Left lobe of liver (tissue), 2 donors: Measurements from ENCODE around the gene RNU1-1. TPM values are rescaled to one million over a fixed set of nuclear protein-coding genes. Genes with fewer than 3 reads are reported as not detected.
"Not testable (repeated sequence)": the region's sequence is repeated elsewhere in the genome, so short reads cannot be mapped to it uniquely, and the experiment has no call there.

Experiments
- ATAC-seq: fragments of 200-7000 bp; cut with Tn5 transposase; one replicate; pipeline ENCODE4 v1.9.1; 2020; ENCODE audit warnings: mild to moderate bottlenecking, moderate library complexity
- DNase-seq: peaks from one replicate; pipeline ENCODE4 v3.0.0-alpha.2; 2020; ENCODE audit warnings: low spot score
- total RNA-seq: library from RNA; stranded (reverse); gene quantifications from one replicate; pipeline ENCODE4 v1.2.1, GENCODE V29; 2021
- donor health status: DM: no; HTN: no; CAD: no; lungs with moderate emphysema.
- donor health status: DM: no; HTN: yes; CAD: no.

The RNU1-1 gene
- total RNA-seq, 1 donor from 2014 or later, result 1,159 TPM

DNA sequence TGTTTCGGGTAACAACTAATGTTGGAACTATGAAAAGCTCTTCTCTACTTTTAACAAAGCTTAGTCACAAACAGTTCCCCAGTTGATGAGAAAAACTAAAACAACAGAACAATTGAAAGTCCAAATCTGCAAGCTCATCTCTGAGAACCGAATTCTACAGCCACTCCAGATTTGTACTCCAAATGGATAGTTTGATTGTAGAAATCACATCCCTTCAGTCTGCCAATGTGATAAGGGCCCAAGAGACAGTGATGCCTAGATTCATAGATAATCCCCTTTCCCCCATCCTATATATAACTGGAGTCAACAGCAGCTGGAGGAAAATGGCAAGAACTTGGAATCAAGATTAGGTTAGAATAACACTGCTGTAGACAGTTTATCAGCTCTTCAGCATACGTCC, 14.3 kb upstream of the RNU1-1 start:
- DNase-seq, result not testable (repeated sequence)

DNA sequence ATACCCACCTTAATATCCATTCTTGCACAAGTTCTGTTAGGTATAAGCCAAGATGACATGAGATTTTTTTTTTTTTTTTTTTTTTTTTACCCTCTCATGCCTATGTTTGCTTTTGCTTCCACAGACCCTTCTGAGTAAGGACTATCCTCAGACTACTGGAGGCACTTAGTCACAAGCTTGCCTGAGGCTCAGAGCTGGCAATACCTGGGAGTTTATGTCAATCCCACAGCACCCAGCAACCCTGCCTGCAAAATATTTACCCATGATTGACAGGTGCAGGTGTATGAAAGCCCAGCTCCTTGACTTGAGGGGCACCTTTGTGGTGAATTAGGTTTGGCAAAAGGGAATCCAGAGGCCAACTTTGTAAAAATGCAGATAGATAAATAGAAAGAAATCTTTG, 11.7 kb upstream of the RNU1-1 start:
- not testable (repeated sequence) for DNase-seq

More for the DNA sequence above, 14.3 kb upstream of the RNU1-1 start:
- not testable (repeated sequence) for ATAC-seq

DNA sequence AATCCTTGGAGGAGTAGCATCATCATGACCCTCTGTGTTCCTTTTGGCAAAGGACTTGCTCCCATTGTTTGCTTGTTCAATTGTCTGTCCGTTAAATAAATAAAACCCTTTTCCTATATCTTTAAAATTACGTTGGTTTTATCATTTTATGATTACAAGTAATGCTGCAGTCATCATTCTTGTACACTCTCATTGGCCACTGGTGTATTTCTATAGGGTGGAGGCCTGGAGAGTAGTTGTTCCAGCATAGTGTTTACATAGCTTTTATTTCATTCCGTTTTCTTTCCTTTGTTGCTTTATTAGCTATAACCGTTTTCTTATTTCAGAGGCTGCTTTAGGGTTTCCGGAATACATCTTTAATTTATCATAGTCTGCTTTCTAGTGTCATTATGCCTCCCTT, 7.6 kb upstream of the RNU1-1 start:
- DNase-seq, ATAC-seq: not testable (repeated sequence)

More for the DNA sequence above, 11.7 kb upstream of the RNU1-1 start:
- ATAC-seq, result not testable (repeated sequence)

DNA sequence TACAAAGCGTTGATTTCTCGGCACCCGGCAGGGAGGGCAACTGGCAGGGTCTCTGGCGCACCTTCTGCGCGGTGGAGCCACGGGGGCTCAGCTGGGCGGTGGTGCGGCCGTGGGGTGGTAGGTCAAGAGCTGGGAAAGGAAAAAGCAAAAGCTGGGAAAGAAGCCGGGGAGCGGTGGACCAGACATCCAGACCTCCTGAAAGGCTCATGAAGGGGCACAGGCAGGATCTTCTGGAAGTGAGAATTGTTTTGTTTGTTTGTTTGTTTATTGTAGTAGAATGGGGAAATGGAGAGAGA, 7.2 kb upstream of the RNU1-1 start:
- ATAC-seq (no peak), DNase-seq (no peak)

DNA sequence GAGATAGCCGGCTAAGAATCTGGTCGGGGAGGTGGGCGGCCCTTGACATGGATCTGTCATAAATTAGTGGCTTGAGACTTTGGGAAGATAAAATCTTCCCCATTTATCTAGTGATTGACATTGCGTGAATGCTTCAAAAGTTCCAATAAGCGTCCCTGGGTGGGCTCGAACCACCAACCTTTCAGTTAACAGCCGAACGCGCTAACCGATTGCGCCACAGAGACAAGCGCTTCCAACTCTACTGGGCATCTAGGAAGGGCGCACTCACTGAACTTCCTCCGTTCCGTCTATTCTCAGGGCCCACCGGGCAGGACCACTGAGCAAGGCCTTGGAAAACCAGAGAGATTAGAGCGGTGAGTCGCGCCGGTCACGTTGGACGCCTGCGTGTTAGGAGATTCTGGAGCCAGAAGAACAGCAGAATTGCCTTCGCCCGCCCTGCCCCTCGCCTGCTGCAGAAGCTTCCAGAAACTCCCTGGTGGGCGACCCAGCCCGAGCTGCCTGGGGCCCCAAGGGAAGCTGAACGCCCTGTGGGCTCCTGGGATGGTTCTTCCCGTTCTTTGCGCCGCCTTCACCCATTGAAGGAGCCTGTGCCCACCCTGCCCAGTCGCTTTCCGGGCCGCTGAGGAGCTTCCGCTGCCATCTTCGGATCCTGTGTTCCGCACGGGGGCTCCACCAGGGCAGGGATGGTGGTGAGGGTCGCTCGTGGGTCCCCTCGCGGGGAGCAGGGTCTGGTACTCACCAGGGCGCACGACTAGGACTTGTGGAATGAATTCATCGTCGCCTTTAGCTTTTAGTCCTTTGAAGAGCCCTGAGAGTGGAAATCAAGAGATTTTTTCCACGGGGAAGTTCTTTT, 6.6 kb upstream of the RNU1-1 start:
- DNase-seq, ATAC-seq: not testable (repeated sequence)

DNA sequence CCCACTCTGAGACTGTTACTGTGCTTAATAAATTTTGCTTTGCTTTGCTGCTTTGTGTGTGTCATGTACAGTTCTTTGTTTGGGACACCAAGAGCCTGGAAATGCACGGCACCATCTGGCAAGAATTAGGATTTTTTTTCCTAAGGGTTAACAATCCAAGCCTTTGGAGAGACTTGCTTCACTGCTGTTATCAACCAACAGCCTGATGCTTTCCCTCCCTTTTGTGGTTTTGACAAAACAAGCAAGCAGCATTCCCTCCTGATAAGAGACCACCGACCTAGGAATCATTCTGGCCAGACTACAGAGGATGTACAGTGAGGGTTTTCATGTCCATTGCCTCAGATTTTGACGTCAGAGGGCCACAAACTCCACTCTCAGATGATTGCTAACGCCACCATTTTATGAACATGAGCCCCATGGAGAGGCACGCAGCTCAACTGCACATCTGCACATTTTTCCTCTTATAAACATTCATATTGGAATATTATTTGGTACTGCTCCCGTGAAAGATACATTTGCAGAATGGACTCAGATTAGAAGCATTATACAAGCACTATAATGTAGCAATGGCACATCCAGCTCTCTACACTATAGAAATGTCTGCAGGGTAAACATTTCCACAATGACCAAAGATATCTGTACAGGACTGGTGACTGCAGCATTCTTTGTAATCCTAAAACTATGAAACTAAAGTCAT, 5.3 kb upstream of the RNU1-1 start:
- DNase-seq, ATAC-seq: not testable (repeated sequence)

DNA sequence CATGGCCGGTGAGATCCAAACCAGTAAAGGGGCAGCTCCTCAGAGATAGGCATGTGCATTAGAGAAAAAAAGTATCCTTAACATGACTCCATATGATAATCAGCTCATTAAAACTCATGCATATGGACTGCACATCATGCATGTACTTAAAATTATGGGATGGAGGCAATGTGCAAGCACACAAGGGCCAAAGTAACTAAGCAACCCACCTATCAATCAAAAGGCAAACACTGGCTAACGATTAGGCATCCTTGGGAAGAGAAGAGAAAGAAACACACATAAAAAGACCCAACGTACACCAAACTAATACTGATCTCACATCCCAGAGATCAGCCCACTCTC, 4.8 kb upstream of the RNU1-1 start:
- not testable (repeated sequence) for DNase-seq, ATAC-seq

DNA sequence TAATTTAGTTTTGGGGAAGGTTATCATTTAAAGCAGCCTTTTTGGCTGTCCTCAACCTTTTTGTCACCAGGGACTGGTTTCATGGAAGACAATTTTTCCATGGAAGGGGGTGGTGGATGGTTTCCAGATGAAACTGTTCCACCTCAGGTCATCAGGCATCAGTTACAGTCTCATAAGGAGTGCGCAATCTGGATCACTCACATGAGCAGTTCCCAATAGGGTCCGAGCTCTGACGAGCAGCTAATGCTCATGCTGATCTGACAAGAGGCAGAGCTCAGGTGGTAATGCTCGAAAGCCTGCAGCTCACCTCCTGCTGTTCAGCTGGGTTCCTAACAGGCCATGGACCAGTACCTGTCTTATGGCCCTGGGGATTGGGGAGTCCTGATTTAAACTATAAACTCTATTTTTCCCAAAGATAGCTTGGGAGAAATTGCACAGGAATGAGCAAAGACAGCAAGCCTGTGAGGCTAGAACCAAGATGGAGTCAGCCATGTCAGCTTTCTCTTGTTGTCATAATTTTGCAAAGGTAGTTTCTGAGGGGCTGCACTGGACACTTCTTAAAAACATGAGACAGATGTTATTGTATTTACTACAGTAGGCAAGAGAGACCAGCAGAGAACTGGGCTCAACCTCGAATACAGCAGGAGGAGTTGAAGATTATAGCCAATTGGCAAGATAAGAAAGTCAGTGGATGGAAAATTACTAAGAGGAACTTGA, 2.8 kb upstream of the RNU1-1 start:
- not testable (repeated sequence) for DNase-seq, ATAC-seq

DNA sequence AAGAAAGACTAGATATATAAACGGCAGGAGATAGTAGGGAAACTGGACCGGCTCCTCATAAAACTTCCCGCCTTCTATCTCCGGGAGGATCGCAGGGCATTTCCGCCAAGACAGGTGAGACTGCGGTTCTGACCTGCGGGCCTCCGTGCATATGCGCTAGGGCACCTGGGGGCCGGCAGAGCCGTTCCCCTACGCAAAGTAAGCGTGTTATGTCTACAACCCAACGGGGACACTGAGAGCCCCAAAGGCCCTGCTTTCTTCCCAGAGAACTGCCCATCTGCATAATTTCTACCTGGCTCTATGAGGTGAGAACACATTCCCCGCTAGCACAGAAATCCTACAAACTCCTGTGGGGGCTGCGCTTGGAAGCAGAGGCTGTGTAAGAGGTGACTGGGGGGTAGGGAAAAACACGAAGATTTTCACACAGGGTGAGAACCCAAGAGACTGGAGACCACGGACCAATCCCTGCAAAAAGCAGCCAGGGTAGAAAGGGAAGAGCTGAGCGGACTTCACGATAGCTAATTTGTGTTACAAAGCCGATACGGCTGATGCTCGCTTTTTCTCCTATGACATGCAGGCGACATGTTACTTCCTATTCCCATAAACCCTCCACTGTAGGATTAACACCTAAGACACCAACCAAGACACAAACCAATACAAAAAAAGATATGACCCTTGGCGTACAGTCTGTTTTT, 526 bp downstream of the RNU1-1 start:
- DNase-seq, result peak; percentile 59

DNA sequence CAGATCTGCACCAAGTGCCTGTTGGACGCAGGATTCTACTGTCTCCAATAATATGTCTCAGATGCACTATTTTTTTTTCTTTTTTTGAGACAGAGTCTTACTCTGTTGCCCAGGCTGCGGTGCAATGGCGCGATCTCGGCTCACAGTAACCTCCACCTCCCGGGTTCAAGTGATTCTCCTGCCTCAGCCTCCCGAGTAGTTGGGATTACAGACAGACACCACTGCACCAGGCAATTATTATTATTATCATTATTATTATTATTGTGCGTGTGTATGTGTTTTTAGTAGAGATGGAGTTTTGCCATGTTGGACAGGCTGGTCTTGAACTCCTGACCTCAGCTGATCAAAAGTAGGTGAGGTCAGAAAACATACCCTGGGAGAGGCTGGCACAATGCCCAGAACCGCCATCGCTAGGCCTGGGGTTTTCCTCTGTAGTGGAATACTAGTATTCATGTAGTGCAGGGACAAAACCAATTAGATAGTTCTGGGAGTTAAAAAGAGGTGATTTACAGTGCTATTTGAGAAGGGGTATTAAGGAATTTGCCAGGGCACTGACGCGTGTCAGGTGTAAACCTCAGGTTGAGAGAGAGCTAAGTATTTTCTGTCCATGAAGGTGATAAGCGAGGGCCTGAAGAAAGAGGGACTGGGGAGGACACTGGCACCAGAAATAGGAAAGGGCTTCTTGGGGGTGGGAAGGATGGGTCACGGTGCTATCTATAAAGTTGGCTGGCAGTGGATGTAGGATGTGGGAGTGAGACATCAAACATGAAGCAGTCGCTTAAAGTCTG, 1.3 kb downstream of the RNU1-1 start:
- ATAC-seq, result not testable (repeated sequence)
- DNase-seq, result peak; percentile 69

More for the DNA sequence above, 526 bp downstream of the RNU1-1 start:
- peak; percentile 99 for ATAC-seq

DNA sequence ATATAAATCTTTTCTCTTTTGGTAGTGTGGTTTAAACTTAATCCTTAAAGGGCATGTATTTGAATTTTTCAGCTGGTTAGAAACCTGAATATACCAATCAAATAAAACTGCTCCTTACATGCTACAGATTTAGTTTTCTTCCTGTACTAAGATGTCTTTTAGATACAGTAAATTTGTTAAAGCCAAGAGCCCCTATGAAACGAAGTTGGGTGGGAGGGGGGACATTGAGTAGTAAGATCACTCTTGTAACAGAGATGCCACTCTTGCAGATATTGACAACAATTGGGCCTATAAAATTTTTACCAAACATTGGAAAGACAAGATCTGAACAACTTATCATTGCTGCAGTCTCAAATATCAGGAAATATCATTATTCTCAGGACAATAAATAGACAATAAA, 2.2 kb downstream of the RNU1-1 start:
- not testable (repeated sequence) for DNase-seq, ATAC-seq

DNA sequence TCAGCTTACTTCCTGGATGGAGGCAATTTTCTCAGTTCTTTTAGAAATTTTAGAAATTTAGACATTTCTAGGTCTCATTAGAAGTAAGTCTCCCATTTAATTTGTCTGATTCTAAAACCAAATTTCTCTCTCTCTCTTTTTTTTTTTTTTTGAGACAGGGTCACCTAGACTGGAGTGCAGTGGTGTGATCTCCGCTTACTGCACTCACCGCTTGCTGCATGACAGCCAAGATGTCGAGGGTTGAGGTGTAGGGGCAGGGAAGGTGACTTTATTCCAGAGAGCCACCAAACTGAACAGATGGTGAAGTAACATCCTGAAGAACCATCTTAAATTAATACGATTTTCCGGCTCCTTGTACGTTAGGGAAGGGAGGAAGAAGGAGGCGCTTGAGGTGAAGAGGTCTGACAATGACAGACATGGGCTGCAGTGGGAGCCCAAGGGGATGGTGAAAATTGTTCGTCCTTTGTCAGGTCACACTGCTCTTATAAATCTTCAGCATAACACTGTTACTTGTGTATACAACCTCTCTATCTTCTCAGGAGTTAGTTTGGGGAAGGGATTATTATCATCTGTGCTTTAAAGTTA, 5.1 kb downstream of the RNU1-1 start:
- not testable (repeated sequence) for DNase-seq
- ATAC-seq, result peak; percentile 48

DNA sequence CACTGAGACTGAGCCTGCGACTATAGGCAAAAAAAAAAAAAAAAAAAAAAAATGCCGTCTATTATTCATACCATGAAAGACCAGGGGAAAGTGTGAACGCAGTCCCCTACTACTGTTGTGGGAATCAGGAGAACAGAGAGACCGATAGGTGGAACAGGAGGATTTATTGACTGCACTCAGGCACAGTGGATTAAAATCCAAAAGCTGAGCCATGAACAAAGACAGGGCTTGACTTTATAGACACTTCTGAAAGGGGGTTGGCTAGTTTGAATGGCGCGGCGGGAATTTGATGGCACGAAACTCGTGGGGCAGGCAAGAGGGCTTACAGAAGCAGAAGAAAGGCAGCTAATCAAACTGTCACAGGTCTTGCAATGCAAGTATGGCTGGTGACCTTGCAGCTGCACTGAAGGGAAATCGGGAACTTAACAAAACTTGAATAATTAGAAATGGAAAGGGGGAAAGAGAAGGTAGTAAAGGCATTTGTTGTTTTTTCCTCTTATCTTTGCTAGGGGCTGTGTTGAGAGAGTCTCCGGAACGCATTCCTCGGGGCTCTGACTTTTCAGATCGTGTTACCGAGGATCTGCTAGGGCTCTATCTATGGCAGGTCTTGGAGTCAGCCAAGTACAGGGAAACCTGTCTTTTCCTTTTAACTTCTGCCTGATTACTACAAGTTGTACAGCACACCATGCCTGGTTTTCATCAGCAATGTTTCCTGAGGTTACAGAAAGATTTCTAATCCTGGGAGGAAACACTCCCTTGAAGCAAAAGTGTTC, 7.5 kb downstream of the RNU1-1 start:
- not testable (repeated sequence) for DNase-seq, ATAC-seq

DNA sequence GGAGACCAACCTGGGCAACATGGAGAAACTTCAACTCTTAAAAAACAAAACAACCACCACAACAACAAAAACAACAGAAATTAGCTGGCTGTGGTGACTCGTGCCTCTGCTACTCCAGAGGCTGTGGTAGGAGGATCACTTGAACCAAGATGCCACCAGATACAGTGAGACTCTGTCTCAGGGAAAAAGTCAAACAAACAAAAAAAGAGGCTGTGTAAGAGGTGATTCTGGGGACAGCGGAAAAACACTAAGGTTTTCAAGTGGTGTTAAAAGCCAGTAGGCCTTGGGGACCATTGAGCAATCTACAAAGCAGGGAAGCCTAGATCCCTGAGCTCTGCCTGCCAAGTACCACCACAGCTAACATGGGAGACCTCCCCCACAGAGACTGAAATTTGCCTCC, 8.2 kb downstream of the RNU1-1 start:
- ATAC-seq, DNase-seq: not testable (repeated sequence)

DNA sequence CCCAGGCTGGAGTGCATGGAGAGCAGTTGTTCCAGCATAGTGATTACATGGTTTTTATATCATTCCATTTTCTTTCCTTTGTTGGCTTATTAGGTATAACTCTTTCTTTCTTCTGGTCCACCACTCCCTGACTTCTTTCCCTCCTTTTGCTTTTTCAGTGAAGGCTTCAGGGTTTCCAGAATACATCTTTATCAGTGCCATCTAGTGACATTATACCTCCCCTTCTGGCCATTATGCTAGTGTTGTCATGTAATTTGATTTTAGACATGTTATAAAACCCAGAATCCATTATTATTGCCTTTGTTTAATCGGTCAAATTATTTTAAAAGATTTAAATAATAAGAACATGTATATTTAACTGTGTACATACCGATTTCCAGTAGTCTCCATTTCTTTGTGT, 10.6 kb downstream of the RNU1-1 start:
- no peak for ATAC-seq

DNA sequence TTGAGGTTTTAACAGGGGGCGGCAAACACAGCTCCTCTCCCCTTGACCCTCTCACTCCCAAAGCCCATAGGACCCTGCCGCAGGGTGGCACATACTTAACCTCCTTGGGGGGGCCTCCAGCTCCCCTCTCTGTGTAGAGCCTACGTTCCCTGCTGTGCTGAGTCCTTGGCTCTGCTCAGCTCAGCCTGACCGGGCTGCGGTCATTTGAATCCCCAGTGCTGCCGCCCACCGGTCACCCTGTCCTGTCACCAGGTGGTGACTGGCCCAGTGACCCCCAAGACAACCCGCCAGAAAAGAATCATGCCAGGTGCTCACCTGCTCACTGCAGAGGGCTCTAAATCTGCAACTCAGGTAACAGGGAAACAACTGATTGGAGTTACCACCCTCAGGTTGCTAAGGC, 12.6 kb downstream of the RNU1-1 start:
- not testable (repeated sequence) for ATAC-seq, DNase-seq

More for the DNA sequence above, 10.6 kb downstream of the RNU1-1 start:
- no peak for DNase-seq

DNA sequence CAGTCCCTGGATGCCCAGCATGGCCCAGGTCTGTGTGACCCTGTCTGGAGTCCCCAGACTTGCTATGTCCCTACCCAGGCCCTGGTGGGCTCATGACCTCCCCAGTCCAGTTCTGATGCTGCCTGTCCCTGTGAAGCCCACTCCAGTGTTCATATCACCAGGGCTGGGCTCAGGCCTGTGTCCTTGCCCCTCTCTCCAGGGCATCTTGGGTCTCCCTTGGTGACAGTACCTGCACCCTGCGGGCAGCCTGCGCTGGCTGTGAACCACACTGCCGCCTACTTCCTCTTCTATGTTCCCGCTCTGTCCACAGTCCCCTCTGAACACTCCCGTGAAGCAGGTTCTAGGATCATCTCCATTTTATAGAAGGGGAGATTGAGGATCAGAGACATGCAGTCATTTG, 13.1 kb downstream of the RNU1-1 start:
- DNase-seq, ATAC-seq: not testable (repeated sequence)

DNA sequence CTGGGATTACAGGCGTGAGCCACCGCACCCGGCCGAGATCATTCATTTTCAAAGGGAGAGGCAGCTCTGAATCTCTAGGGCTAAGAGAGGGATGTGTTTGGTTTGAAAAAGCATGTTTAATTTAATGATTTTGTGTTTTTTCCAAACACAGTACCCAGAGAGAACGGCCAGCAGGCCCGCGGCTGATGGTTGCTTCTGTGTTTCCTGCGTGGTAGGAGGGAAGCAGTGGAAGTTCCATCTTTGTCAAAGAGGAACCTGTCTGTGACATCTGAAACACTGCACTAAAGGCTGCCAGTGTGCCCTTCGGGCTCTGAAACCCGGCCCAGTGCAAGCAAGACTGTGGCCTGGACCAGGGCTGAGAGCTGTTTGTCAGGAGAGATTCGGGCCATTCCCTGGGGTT, 13.6 kb downstream of the RNU1-1 start:
- not testable (repeated sequence) for ATAC-seq, DNase-seq
